Mesothelial cell of epicardium (in vitro differentiated cells): Measurements from ENCODE around the gene KCNH8. TPM values are rescaled to one million over a fixed set of nuclear protein-coding genes. Genes with fewer than 3 reads are reported as not detected.

Experiments
- DNase-seq, 2 experiments: peaks; one replicate each; pipeline ENCODE4 v3.0.0; 2021; ENCODE audit warnings: low spot score in 2 of 2; ENCODE audit not compliant: unreplicated experiment in 2 of 2
- H3K27ac Mint-ChIP-seq: 2 replicates; pipeline ENCODE4 v1.8.0; 2021; ENCODE audit warnings: mixed read lengths
- H3K27me3 Mint-ChIP-seq: 2 replicates; pipeline ENCODE4 v1.8.0; 2021; ENCODE audit warnings: low read depth, mixed read lengths
- H3K36me3 Mint-ChIP-seq: 2 replicates; pipeline ENCODE4 v1.8.0; 2021; ENCODE audit warnings: mixed read lengths
- H3K4me1 Mint-ChIP-seq: 2 replicates; pipeline ENCODE4 v1.8.0; 2021; ENCODE audit warnings: mixed read lengths
- H3K4me3 Mint-ChIP-seq: 2 replicates; pipeline ENCODE4 v1.8.0; 2021; ENCODE audit warnings: mild to moderate bottlenecking, moderate library complexity, mixed read lengths
- H3K9me3 Mint-ChIP-seq: 2 replicates; pipeline ENCODE4 v1.8.0; 2021; ENCODE audit warnings: mixed read lengths
- CTCF ChIP-seq: fragments of 200-600 bp; sonication (generic); IDR thresholded peaks from one replicate; pipeline ENCODE4 v1.5.0; 2021; ENCODE audit warnings: antibody characterized with exemption; ENCODE audit not compliant: unreplicated experiment
- total RNA-seq: library from RNA; stranded (reverse); gene quantifications from 3 replicates; pipeline ENCODE4 v1.2.1, GENCODE V29; 2021

KCNH8 gene
- total RNA-seq, 1 donor from 2014 or later = 1.6 TPM

GRCh38 chr3:19272296-19272695 is 124.0 kb downstream of the KCNH8 start:
- no peaks in the 10 kb centered on the region for H3K4me1 Mint-ChIP-seq

GRCh38 chr3:19273091-19273490 is 124.8 kb downstream of the KCNH8 start:
- no peaks in the 10 kb centered on the region for H3K27me3 Mint-ChIP-seq

More at GRCh38 chr3:19272296-19272695, 124.0 kb downstream of the KCNH8 start:
- Mint-ChIP-seq H3K4me3 (no peak overlapping the region), H3K36me3 (no peaks in the 10 kb centered on the region), H3K9me3 (no peaks in the 10 kb centered on the region), H3K27ac (no peak overlapping the region), H3K27me3 (no peaks in the 10 kb centered on the region)
- no peak for DNase-seq
- TF ChIP-seq CTCF = no peak

GRCh38 chr3:19274576-19274975 is 126.3 kb downstream of the KCNH8 start:
- Mint-ChIP-seq H3K9me3 (no peaks in the 10 kb centered on the region), H3K27ac (no peak overlapping the region), H3K27me3 (no peaks in the 10 kb centered on the region), H3K4me1 (no peaks in the 10 kb centered on the region), H3K4me3 (no peak overlapping the region), H3K36me3 (no peaks in the 10 kb centered on the region)
- no peak for TF ChIP-seq CTCF
- no peak for DNase-seq

More at GRCh38 chr3:19273091-19273490, 124.8 kb downstream of the KCNH8 start:
- Mint-ChIP-seq H3K4me3 (no peak overlapping the region), H3K36me3 (no peaks in the 10 kb centered on the region), H3K4me1 (no peaks in the 10 kb centered on the region), H3K9me3 (no peaks in the 10 kb centered on the region), H3K27ac (no peak overlapping the region)
- no peak for TF ChIP-seq CTCF
- no peak for DNase-seq

GRCh38 chr3:19284974-19285373 is 136.7 kb downstream of the KCNH8 start:
- DNase-seq = no peak
- Mint-ChIP-seq H3K4me1 (peaks cover 5% of the 10 kb centered on the region), H3K9me3 (peaks cover 3% of the 10 kb centered on the region), H3K4me3 (no peak overlapping the region), H3K27me3 (no peaks in the 10 kb centered on the region), H3K36me3 (no peaks in the 10 kb centered on the region), H3K27ac (no peak overlapping the region)
- TF ChIP-seq CTCF = no peak

GRCh38 chr3:19293295-19293694 is 145.0 kb downstream of the KCNH8 start:
- Mint-ChIP-seq H3K9me3 (no peaks in the 10 kb centered on the region), H3K36me3 (no peaks in the 10 kb centered on the region), H3K4me1 (no peaks in the 10 kb centered on the region), H3K4me3 (no peak overlapping the region), H3K27ac (no peak overlapping the region), H3K27me3 (no peaks in the 10 kb centered on the region)
- no peak for DNase-seq
- TF ChIP-seq CTCF = no peak

- TF ChIP-seq CTCF = no peak
- no peaks in the 10 kb centered on the region for H3K36me3 Mint-ChIP-seq
- no peak for DNase-seq
- H3K27me3 Mint-ChIP-seq = no peaks in the 10 kb centered on the region
- H3K27ac Mint-ChIP-seq = no peak overlapping the region
- H3K4me1 Mint-ChIP-seq = no peaks in the 10 kb centered on the region
- no peaks in the 10 kb centered on the region for H3K9me3 Mint-ChIP-seq
- H3K4me3 Mint-ChIP-seq = no peak overlapping the region
These were observed 146.9 kb downstream of the KCNH8 start for GRCh38 chr3:19295208-19295607.
